Nephron (organoid): ENCODE measurements around the gene RBM28.
A peak's percentile ranks its signal among the peaks of the same experiment; 100 is the strongest.

Source experiments
- H3K27ac Mint-ChIP-seq, 3 experiments: 2 replicates each; pipeline ENCODE4 v1.8.0; 2020; ENCODE audit warnings: mixed read lengths in 3 of 3, mild to moderate bottlenecking in 2 of 3, moderate library complexity in 1 of 3
- H3K27me3 Mint-ChIP-seq: 2 replicates; pipeline ENCODE4 v1.8.0; 2021; ENCODE audit warnings: low read depth, mild to moderate bottlenecking, moderate library complexity, mixed read lengths
- H3K36me3 Mint-ChIP-seq: 2 replicates; pipeline ENCODE4 v1.8.0; 2020; ENCODE audit warnings: low read depth, mixed read lengths
- H3K4me1 Mint-ChIP-seq: 2 replicates; pipeline ENCODE4 v1.8.0; 2020; ENCODE audit warnings: mixed read lengths
- H3K4me3 Mint-ChIP-seq, 3 experiments: 2 replicates each; pipeline ENCODE4 v1.8.0; 2020; ENCODE audit warnings: mild to moderate bottlenecking in 3 of 3, mixed read lengths in 3 of 3, moderate library complexity in 2 of 3
- H3K9me3 Mint-ChIP-seq: 2 replicates; pipeline ENCODE4 v1.8.0; 2020; ENCODE audit warnings: mixed read lengths
- CTCF ChIP-seq, 3 experiments: fragments of 200-600 bp; sonication (generic); IDR thresholded peaks; one replicate each; pipeline ENCODE4 v1.5.0; 2021; ENCODE audit warnings: antibody characterized with exemption in 3 of 3; ENCODE audit not compliant: unreplicated experiment in 3 of 3

The RBM28 gene

GRCh38 chr7:128361411-128362379 lies 18.0 kb upstream of the RBM28 start, which contains the start of gene PRRT4:
TSS of gene PRRT4 (minus strand) at chr7:128361690.
- peaks cover 37% of the 10 kb centered on the region for H3K4me1 Mint-ChIP-seq
- peak within 1 kb of the TSS; percentile 83 to 95 (median 90) for H3K4me3 Mint-ChIP-seq
- TF ChIP-seq CTCF (IDR thresholded peaks at IDR 0.05; ENCODE audit: unreplicated experiment in 3 of 3), result no peak
- peak within 1 kb of the TSS; percentile 58 to 66 (median 65) for H3K27ac Mint-ChIP-seq
- peaks cover 70% of the 10 kb centered on the region for H3K27me3 Mint-ChIP-seq
- H3K36me3 Mint-ChIP-seq, result no peaks in the 10 kb centered on the region
- H3K9me3 Mint-ChIP-seq, result no peaks in the 10 kb centered on the region

- peaks cover 28% of the 10 kb centered on the region for H3K4me1 Mint-ChIP-seq
- peak overlapping the region in 2 of 3 experiments; percentile 58 to 61 for H3K27ac Mint-ChIP-seq
- no peaks in the 10 kb centered on the region for H3K9me3 Mint-ChIP-seq
- peak overlapping the region; percentile 83 to 95 (median 90) for H3K4me3 Mint-ChIP-seq
- peaks cover 56% of the 10 kb centered on the region for H3K27me3 Mint-ChIP-seq
- no peak for TF ChIP-seq CTCF (IDR thresholded peaks at IDR 0.05; ENCODE audit: unreplicated experiment in 3 of 3)
- H3K36me3 Mint-ChIP-seq, result no peaks in the 10 kb centered on the region
Observed at GRCh38 chr7:128360359-128360678, 16.6 kb upstream of the RBM28 start.

- Mint-ChIP-seq H3K36me3 (no peaks in the 10 kb centered on the region), H3K27ac (peak overlapping the region in 2 of 3 experiments; percentile 58 to 61)
Observed at GRCh38 chr7:128359939-128360338, 16.2 kb upstream of the RBM28 start.

GRCh38 chr7:128359336-128359735 lies 15.6 kb upstream of the RBM28 start:
- H3K4me1 Mint-ChIP-seq, result peaks cover 24% of the 10 kb centered on the region
- no peak for TF ChIP-seq CTCF (IDR thresholded peaks at IDR 0.05; ENCODE audit: unreplicated experiment in 3 of 3)
- no peaks in the 10 kb centered on the region for H3K36me3 Mint-ChIP-seq
- no peaks in the 10 kb centered on the region for H3K9me3 Mint-ChIP-seq
- H3K27ac Mint-ChIP-seq, result no peak overlapping the region
- peaks cover 46% of the 10 kb centered on the region for H3K27me3 Mint-ChIP-seq
- peak overlapping the region; percentile 73 to 83 (median 79) for H3K4me3 Mint-ChIP-seq

More at GRCh38 chr7:128359939-128360338, 16.2 kb upstream of the RBM28 start:
- peak overlapping the region; percentile 83 to 95 (median 90) for H3K4me3 Mint-ChIP-seq
- no peak for TF ChIP-seq CTCF (IDR thresholded peaks at IDR 0.05; ENCODE audit: unreplicated experiment in 3 of 3)
- H3K9me3 Mint-ChIP-seq, result no peaks in the 10 kb centered on the region
- H3K4me1 Mint-ChIP-seq, result peaks cover 28% of the 10 kb centered on the region
- peaks cover 52% of the 10 kb centered on the region for H3K27me3 Mint-ChIP-seq

- no peaks in the 10 kb centered on the region for H3K9me3 Mint-ChIP-seq
- no peak for TF ChIP-seq CTCF (IDR thresholded peaks at IDR 0.05; ENCODE audit: unreplicated experiment in 3 of 3)
- H3K27ac Mint-ChIP-seq, result no peak overlapping the region
- H3K4me3 Mint-ChIP-seq, result peak overlapping the region in 2 of 3 experiments; percentile 62 to 66
- H3K27me3 Mint-ChIP-seq, result peaks cover 41% of the 10 kb centered on the region
- no peaks in the 10 kb centered on the region for H3K36me3 Mint-ChIP-seq
- H3K4me1 Mint-ChIP-seq, result peaks cover 24% of the 10 kb centered on the region
Observed at GRCh38 chr7:128358233-128358632, 14.5 kb upstream of the RBM28 start.
